Embryonic facial prominence (tissue), 1 donor: Measurements from ENCODE around the gene PRND.
"Not testable (repeated sequence)": the region's sequence is repeated elsewhere in the genome, so short reads cannot be mapped to it uniquely, and the experiment has no call there.

ENCODE experiments used
- DNase-seq: peaks from one replicate; pipeline ENCODE4 v3.0.0-alpha.2; 2016; ENCODE audit errors: extremely low spot score

Gene PRND

DNA sequence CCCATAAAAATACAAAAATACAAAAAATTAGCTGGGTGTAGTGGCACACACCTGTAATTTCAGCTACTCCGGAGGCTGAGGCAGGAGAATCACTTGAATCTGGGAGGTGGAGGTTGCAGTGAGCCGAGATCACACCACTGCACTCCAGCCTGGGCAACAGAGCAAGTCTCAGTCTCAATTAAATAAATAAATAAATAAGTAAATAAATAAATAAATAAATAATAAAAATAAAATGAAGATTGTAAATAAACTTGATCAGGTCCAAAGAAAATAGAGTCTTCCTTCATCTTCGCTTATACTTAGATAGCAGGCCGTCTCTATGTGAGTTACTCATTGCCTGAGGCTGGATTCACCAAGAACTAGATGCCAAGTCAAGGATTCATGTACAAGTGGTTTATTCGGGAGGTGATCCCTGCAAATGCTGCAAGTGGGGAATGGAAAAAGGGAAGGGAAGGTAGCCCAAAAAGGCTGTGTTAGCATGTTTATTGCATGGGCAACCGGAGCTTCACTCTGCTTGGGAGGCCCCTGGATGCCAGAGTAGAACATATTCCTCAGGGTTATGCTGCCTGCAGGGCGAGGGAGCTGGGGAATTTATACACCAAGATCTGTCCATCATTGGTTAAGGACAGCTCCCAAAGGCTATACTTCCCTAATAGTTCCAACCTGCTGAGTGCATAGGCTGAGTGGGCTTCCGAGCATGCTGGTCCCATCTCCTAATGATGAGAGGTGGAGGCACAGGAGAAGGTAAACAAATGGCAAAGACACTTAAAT, 16.3 kb downstream of the PRND start:
- DNase-seq, result no peak

DNA sequence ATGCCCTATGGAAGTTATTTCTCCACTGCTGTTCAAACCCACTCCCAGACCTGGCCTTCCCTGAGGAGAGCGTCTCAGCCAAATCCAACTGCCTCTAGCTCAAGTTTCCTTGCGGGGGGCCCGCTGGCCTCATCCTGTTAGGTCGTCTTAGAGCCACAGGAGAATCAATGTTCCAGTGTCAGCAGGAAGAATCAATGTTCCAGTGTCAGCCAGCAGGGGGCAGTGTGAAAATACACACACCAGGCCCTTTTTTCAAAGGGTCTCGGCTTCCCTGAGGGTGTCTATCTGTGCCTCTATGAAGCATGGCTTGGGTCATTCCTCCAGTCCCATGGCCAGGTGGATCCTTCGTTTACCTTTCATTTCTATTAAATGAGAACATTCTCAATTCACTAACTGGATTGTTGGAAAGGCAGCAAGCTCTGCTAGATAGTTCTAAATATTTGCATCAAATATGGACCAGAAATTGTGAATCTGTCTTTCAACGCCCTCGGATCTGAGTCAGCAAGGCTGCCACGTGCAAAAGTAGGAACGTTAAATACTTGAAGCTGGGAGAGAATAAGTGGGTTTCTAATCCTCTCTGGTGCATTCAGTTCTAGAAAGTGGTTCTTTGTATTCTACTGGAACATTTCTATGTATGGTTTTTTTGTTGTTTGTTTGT, 19.2 kb downstream of the PRND start:
- DNase-seq, result no peak

DNA sequence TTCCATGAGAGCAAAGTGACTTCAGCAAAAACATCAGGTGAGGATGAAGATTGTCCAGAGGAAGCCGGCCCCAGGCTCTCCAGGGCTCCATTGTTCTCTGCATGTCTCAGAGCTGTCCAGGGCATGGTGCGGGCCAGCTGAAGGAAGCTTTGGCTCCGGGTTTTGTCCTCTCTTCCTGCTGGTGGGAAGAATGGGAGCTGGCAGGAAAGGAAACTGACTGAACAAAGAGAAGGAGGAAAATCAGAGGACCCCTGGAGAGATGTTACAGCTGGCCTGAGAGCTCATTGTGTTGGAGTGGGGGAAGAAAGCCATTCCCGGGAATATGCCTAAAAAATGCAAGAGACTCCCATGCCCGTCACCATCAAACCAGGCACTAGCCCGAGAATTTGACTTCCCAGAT, 27.1 kb downstream of the PRND start:
- no peak for DNase-seq

DNA sequence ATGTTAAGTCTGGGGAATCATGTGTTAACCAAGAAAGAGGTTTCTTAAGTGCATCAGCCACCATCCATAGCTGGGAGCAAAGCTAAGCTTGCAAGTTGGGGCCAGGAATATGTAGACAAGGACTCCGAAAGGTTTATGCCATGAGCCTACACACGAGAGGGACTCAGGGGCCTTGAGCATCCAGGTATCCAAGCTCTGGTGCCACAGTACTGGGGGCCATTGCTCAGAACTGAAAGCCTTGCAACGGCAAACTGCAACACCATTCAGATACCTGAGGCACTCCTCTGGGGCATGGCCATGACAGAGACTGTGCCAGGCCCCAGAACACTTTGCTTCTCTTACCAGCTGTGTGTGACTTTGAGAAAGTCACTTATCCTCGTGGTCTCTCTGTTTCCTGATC, 27.6 kb downstream of the PRND start:
- no peak for DNase-seq

DNA sequence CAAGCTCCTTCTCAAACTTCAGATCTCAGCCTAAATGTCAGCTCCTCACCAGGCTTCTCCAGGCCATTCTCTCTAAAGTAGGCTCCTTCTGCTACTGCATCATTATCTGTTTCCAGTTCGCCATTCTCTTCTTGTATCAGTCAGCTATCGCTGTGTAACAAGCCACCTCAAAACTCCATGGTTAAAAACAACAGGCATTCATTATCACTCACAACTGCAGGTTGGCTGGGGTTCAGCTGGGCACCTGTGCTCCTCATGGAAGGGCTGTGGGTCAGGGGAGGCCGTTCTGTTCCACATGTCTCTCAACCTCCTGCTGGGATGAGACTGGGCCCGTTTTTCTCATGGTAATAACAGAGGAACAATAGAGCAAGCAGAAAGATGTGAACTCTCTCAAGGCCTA, 28.7 kb downstream of the PRND start:
- no peak for DNase-seq

DNA sequence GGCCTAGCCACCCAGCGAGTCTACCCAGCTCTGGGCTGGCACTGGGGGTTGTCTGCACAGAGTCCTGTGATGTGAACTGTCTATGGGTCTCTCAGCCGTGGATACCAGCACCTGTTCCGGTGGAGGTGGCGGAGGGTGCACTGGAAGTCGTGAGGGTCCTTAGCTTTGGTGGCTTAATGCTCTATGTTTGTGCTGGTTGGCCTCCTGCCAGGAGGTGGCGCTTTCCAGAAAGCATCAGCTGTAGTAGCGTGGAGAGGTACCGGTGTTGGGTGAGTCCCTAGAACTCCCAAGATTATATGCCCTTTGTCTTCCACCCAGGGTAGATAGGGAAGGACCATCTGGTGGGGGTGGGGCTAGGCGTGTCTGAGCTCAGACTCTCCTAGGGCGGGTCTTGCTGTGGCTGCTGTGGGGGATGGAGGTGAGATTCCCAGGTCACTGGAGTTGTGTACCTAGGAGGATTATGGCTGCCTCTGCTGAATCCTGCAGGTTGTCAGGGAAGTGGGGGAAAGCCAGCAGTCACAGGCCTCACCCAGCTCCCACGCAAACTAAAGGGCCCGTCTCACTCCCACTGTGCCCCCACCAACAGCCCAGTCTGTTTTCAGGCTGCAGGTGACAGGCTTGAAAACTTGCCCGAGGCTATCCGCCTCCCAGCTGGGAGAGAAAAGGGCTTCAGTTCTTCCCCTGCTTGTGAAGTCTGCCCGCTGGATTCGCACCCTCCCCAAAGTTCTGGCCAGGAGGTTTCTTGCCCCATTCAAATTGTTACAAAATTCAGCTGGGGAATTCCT, 37.6 kb downstream of the PRND start:
- DNase-seq, result not testable (repeated sequence)

DNA sequence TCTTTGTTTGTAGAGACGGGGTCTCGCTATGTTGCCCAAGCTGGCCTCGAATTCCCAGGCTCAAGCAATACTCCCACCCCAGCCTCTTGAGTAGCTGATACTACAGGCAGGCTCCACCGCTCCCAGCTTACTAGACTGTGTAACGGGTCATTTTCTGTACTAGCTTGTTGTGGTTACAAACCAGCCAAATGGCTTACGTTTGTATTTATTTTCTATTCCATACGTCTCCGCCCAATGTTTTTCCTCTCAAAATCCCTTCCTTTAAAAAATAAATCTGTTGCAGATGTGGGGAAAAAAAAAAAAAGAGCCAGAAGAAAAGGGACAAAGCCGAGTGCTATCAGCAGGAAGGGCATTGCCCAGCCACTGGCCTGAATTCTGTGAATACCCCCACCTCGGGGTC, 41.6 kb downstream of the PRND start:
- DNase-seq, result no peak

DNA sequence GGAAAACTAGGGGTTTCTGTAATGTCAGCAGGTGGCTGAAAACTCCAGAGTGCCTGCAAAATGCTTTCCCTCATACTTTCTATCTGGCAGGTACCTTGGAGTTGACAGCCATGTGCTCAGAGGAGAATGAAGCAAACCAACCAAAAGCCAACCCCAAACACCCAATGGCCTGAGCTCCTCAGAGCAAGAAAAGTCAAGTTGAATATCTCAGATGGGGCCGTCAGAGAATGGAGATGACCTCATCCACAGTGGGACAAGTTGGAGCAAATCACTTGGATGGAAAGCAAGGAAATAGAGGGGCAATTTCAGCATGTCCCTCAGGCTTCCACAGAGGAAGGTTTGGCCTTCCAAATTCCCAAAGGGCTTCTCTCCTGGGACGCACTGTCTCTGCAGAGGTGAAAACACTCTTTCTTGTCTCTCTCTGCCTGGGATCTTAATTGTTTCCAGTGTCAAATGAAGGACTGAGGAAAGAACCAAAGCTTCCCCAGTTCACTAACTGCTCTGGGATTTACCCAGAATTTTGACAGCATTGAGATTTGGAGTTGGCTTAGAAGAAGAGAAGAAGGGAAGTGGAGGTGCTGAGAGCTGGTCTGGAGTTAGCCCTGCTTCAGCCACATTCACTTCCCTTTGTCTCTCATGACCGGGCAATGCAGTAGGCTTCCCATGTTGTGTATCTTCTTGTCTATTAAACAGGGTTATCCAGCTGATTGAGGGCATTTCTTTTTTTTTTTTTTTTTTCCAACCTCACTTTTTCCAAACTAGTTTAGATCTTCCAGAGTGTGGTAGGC, 42.2 kb downstream of the PRND start:
- no peak for DNase-seq

DNA sequence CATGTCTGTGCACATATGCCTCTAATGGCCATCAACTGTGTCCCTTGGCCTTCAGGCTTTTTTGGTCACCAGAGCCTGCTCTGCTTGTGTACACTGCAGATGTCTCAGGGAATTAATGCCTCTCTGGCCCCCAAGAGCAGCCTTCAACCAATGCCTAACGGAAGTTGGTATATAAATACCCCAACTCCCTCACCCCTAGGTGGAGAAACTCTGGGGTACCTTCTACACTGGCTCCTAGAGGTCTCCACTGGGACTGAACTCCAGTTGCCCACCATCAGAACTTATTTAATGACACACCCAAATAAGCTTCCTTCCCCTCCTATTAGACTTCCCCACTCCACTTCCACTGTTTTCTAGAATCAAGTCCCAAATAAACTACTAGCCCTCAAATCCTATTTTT, 43.1 kb downstream of the PRND start:
- no peak for DNase-seq

DNA sequence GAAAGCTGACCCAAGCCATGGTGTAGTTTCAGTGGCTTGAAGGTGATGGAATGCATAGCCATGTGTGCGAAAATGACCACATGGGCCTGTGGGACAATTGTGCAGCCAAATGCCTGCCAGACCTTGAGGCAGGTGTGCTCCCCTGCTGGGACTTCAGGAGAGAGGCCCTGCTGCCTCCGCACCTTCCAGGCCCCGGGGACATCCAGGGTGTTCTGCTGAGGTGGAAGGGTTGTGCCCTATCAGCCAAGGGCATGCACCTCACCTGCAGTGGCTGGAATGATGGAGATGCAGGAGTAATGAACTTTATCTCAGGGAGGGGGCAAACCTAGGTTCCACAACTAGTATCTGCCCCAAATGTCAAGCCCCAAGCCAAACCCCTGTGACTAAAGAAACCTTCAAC, 44.0 kb downstream of the PRND start:
- DNase-seq, result no peak

DNA sequence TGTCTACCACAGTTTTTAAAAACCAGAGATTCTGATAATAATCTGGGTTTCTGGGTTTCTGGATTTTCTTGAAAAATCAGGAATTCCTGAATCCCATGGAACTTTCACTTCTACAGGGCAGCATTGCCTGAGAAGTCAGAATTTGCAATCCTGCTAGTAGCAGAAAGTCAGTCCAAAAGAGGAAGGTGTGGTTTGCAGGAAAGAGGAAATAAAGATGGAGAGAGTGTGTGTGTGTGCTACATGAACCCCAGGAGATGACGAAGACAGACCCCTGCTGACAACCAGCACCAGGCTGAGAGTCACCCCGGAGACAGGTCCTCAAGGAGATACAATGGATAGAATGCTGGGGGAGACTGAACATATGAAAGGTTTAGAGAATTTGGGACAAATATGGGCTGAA, 44.9 kb downstream of the PRND start:
- no peak for DNase-seq

DNA sequence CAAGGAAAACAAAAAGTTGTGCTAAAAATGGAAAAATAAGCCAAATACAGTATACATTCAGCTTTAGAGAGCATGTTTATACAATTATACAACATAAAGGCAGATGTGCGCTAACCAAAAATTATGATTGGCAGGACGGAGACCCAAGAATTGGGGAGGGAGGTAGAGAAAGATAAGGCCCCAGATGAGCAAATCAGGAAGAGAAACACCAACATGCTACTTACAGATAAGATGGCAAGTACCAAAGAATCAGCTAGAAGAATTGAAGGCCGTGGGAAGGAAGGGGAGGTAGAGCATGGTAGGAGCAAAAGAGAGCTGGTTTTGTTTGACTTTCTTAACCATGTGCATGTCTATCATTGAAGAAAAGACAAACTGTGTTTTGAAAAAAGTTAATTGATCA, 45.4 kb downstream of the PRND start:
- no peak for DNase-seq

DNA sequence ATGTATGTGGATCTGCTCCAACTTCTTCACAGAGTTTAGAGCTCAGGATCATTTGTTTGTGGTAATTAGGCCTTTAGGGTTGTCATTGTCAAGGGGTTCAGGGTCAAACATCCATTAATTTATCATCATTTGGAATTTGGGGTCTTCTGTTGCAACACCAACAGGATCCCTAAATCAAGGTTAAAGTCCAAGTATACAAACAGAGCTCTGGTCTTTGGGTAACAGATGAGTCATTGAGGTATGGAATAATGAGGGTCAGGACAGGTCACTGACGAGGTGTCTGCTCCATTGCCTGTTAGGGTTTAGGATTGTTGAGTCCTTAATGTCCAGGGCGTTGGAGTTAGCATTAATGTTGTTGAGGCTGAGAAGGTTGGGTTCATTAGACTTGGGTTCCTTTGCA, 47.6 kb downstream of the PRND start:
- DNase-seq, result no peak

DNA sequence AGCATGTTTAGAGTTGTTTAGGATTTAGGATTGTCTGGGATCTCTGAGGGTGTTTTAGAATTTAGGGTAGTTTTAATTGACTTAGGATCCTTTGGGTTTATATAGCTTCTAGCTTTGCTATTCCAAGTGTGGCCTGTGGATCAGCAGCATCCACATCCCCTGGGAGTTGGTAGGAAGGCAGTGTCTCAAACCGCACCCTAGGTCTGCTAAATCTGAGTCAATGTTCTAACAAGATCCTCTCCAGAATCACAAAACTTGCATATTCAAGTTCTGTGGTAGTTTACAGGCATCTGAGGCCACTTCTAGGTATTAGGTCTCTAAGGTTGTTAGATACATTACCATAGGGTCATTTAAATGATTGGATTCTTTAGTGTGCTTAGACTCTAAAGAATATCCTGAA, 48.3 kb downstream of the PRND start:
- no peak for DNase-seq

DNA sequence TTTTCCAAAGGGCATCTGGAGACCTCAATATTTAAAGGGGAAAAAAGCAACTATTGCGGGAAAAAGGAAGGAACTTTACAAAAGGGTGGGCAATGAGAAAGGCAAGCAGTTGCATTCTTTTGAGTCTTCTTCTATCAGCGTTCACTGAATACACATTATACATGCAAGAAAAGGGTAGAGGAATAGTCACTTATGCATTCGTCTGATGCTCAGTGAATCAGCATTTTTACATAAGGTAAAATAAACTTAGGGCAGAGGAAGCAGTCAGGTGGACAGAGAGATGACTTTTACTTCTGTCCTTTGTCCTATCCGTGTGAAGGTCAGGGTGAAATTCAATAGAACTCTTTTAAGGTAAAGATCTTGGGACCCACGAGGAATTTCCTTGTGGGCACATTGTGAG, 49.3 kb downstream of the PRND start:
- no peak for DNase-seq

DNA sequence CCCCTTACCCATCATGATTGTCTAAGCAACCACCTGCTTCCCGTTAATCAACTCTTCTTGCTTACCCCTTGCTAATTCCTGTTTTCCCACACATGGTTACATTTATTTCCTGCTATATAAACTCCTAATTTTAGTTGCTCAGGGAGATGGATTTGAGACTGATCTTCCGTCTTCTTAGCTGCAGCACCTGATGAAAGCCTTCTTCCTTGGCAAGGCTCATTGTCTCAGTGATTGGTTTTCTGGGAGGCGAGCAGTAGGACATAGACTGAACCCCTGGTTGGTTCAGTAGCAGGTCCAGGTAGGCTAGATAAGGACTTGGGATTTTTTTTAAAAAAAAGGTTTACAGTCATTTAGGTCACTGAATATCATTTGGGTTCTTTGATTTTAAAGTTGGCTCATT, 50.4 kb downstream of the PRND start:
- no peak for DNase-seq

DNA sequence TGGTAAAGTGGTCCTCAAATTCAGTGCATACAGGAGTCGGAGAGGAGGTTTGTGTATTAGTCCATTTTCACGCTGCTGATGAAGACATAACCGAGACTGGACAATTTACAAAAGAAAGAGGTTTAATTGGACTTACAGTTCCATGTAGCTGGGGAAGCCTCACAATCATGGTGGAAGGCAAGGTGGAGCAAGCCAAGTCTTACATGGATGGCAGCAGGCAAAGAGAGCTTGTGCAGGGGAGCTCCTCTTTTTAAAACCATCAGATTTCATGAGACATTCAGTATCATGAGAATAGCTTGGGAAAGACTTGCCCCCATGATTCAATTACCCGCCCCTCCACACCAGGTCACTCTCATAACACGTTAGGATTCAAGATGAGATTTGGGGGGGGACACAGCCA, 51.3 kb downstream of the PRND start:
- not testable (repeated sequence) for DNase-seq

DNA sequence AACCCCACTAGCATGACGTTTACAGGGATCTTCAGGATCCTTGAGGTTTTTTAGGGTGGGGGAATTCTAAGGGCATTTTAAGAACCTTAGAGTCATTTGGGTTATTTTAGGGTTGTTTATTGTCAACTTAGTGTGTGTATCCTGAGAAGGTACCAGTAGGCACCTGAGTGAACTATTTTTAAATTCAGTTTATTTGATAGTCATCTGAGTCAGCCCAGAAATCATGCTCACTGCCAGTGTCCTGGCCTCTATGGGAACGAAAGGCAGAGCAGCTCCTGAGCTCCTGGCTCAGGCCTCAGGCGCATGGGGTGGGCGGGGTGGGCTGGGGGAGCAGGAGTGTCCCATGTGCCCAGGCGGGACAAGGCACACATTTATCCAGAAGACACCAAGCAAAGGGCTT, 52.0 kb downstream of the PRND start:
- DNase-seq, result no peak

DNA sequence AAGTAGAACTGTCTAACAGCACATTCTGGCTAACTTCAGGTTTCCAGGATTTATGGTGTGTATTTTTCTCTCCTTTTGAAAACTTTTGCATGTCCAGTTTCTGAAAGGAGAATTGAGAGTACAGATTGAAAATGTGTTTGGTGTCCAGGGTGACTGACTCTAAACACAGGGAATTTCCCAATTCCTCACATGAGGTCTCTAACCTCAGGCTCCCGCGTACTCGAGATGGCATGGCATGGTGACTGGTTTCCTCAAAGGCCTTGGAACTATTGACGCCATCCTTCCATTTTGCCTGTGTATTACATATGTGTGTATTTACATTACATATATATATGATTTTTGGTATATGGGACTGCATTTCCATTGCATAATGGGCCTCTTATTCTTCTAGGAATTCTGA, 52.5 kb downstream of the PRND start:
- no peak for DNase-seq

DNA sequence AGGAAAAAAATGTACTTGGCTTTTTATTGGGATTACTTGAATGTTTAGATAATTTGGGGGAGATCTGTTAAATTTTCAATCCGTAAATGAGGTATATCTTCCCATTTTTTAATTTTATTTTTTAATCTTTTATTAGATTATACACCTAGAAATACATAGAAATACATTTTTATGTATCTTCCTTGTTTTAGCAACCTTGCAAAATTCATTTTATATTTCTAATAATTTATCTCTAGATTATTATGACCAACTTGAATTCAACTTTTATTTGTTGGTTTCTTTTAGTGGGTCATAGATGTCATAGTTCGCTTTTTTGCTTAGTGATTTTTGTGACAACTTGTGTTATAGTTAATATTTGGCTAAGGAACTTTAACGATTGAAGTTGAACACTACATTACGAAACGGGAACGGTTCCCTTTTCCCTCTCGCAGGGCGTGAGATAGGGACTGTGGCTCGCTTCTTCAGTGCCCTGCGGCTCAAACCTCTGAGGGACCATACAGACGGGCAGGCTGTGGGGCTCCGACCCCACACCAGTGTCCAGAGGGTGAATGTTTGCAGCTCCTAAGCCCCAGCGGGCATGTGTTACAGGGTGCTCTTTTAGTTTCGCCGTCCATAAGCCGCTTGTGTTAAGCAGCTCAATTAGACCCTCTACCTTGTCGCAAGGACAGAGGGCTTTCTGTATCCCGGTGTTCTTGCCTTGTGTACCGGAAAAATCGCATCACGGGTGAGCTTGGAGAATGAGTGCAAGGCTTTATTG, 53.8 kb downstream of the PRND start:
- no peak for DNase-seq

DNA sequence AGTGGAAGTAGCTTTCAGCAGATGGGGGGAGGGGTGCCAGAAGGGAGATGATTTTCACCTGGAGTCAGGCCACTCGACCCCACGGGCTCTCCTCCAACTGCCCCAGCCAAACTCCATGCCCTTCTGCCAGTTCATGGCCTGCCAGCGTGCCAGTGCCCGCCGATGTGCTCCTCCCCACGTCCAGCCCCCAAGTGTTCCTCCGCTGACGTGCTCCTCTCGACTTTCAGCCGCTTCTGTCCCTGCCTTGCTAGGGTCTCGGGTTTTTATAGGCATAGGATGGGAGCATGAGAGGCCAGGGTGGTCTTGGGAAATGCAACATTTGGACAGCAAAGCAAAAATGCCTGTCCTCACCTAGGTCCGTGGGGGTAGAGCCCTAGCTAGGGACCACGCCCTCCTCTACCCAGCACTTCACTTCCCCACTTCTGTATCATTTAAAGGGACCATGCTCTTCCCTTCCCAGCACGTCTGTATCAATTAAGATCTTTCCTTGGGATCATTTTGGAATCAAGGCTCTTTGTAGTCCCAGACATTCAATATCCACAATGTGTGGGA, 54.4 kb downstream of the PRND start:
- no peak for DNase-seq
